Measurements from ENCODE around the gene WDR31. TPM values are rescaled to one million over a fixed set of nuclear protein-coding genes. Genes with fewer than 3 reads are reported as not detected.

WDR31 gene
- total and polyA plus RNA-seq, 8 donors = 0.29 to 5.0 (median 1.3) TPM; not detected in 1

- intact Hi-C loops (cut with DNase I; ENCODE audit: low total_unique reads) = no loop called here
- Histone ChIP-seq H3K4me1 (peaks cover 0 to 29% (median 6%) of the 10 kb centered on the region in 4 donors), H3K27me3 (no peaks in the 10 kb centered on the region), H3K27ac (no peak overlapping the region), H3K4me3 (no peak overlapping the region), H3K9me3 (no peaks in the 10 kb centered on the region), H3K36me3 (peaks cover 0 to 11% (median 0%) of the 10 kb centered on the region in 4 donors)
- no peak for TF ChIP-seq CTCF (IDR thresholded peaks at IDR 0.05)
- no peak for TF ChIP-seq POLR2A (IDR thresholded peaks at IDR 0.05)
- no peak for TF ChIP-seq EP300 (IDR thresholded peaks at IDR 0.05)
- no peak for TF ChIP-seq POLR2AphosphoS5 (IDR thresholded peaks at IDR 0.05)
- no peak for DNase-seq
- WGBS, 5 donors = 66 to 73% (median 69%) methylated on average over 7 of the region's 7 CpGs
Observed at GRCh38 chr9:113361304-113362018, 21.4 kb upstream of the WDR31 start.

- Histone ChIP-seq H3K27me3 (no peaks in the 10 kb centered on the region), H3K27ac (no peak overlapping the region), H3K36me3 (peaks cover 0 to 14% (median under 1%) of the 10 kb centered on the region in 4 donors), H3K4me3 (no peak overlapping the region), H3K9me3 (no peaks in the 10 kb centered on the region), H3K4me1 (peaks cover 0 to 30% (median 7%) of the 10 kb centered on the region in 4 donors)
- TF ChIP-seq POLR2AphosphoS5 (IDR thresholded peaks at IDR 0.05) = no peak
- TF ChIP-seq EP300 (IDR thresholded peaks at IDR 0.05) = no peak
- no peak for TF ChIP-seq POLR2A (IDR thresholded peaks at IDR 0.05)
- no peak for TF ChIP-seq CTCF (IDR thresholded peaks at IDR 0.05)
- intact Hi-C loops (cut with DNase I; ENCODE audit: low total_unique reads) = no loop called here
- WGBS, 5 donors = 85 to 90% (median 86%) methylated on average over 15 of the region's 15 CpGs
- no peak for DNase-seq
Observed at GRCh38 chr9:113360242-113360842, 20.3 kb upstream of the WDR31 start.

- no peaks in the 10 kb centered on the region for H3K27me3 ChIP-seq
- intact Hi-C loops (cut with DNase I; ENCODE audit: low total_unique reads) = no loop called here
- H3K27ac ChIP-seq = no peak overlapping the region
- WGBS, 5 donors = 70 to 97% (median 81%) methylated on average over 1 of the region's 1 CpG
- H3K9me3 ChIP-seq = no peaks in the 10 kb centered on the region
- peak in 1 of 2 donors; percentile 41 for DNase-seq
- no peak overlapping the region for H3K4me3 ChIP-seq
- H3K36me3 ChIP-seq = peaks cover 0 to 21% (median 2%) of the 10 kb centered on the region in 4 donors
- peaks cover 0 to 30% (median 7%) of the 10 kb centered on the region in 4 donors for H3K4me1 ChIP-seq
- no peak for TF ChIP-seq CTCF (IDR thresholded peaks at IDR 0.05)
- TF ChIP-seq POLR2AphosphoS5 (IDR thresholded peaks at IDR 0.05) = no peak
- no peak for TF ChIP-seq EP300 (IDR thresholded peaks at IDR 0.05)
- no peak for TF ChIP-seq POLR2A (IDR thresholded peaks at IDR 0.05)
Observed at GRCh38 chr9:113359385-113359784, 19.3 kb upstream of the WDR31 start.

GRCh38 chr9:113356686-113357292 lies 16.7 kb upstream of the WDR31 start:
- H3K27me3 ChIP-seq = no peaks in the 10 kb centered on the region
- no peaks in the 10 kb centered on the region for H3K9me3 ChIP-seq
- intact Hi-C loops (cut with DNase I; ENCODE audit: low total_unique reads) = no loop called here
- TF ChIP-seq POLR2AphosphoS5 (IDR thresholded peaks at IDR 0.05) (no peak), CTCF (IDR thresholded peaks at IDR 0.05) (no peak), POLR2A (IDR thresholded peaks at IDR 0.05) (no peak), EP300 (IDR thresholded peaks at IDR 0.05) (no peak)
- DNase-seq = no peak
- WGBS, 5 donors = 35 to 51% (median 43%) methylated on average over 7 of the region's 7 CpGs
- peaks cover 0 to 33% (median 9%) of the 10 kb centered on the region in 4 donors for H3K4me1 ChIP-seq
- peaks cover 0 to 17% (median 2%) of the 10 kb centered on the region in 4 donors for H3K36me3 ChIP-seq
- peak overlapping the region in 2 of 5 donors; percentile 29 to 33 for H3K27ac ChIP-seq
- no peak overlapping the region for H3K4me3 ChIP-seq

Data from stomach (tissue), 9 donors.